Measurements from ENCODE around the gene ADAM23.

GRCh38 chr2:206452750-206453149, 9.4 kb downstream of the ADAM23 start:
- TF ChIP-seq CTCF (conservative IDR thresholded peaks at IDR 0.05), result no peak
- TF ChIP-seq ZFX (IDR thresholded peaks at IDR 0.05), result no peak
